ENCODE results near the gene KCNJ10. TPM values are rescaled to one million over a fixed set of nuclear protein-coding genes. Genes with fewer than 3 reads are reported as not detected.
"Not testable (repeated sequence)": the region's sequence is repeated elsewhere in the genome, so short reads cannot be mapped to it uniquely, and the experiment has no call there.

KCNJ10 gene
- polyA plus RNA-seq, 1 donor, result 0.52 TPM

GRCh38 chr1:160058087-160058486 is 11.9 kb downstream of the KCNJ10 start:
- Histone ChIP-seq H3K36me3 (ENCODE audit: control insufficient read depth, insufficient read depth, low read length) (no peaks in the 10 kb centered on the region), H3K27ac (ENCODE audit: low read length) (no peak overlapping the region), H3K4me1 (ENCODE audit: control insufficient read depth, insufficient read depth, low read length) (no peaks in the 10 kb centered on the region), H3K9me3 (ENCODE audit: control insufficient read depth, low read depth, low read length) (no peaks in the 10 kb centered on the region), H3K4me3 (ENCODE audit: low read length) (no peak overlapping the region), H3K27me3 (ENCODE audit: control insufficient read depth, insufficient read depth, low read length) (peaks cover 12% of the 10 kb centered on the region)
- no CpG with 5 or more reads among the region's 2 CpGs for WGBS (ENCODE audit: insufficient coverage, low lambda C conversion rate)
- DNase-seq, result no peak

GRCh38 chr1:160056648-160057169 is 13.3 kb downstream of the KCNJ10 start:
- Histone ChIP-seq H3K4me1 (ENCODE audit: control insufficient read depth, insufficient read depth, low read length) (no peaks in the 10 kb centered on the region), H3K9me3 (ENCODE audit: control insufficient read depth, low read depth, low read length) (no peaks in the 10 kb centered on the region), H3K4me3 (ENCODE audit: low read length) (no peak overlapping the region), H3K27ac (ENCODE audit: low read length) (no peak overlapping the region), H3K36me3 (ENCODE audit: control insufficient read depth, insufficient read depth, low read length) (no peaks in the 10 kb centered on the region), H3K27me3 (ENCODE audit: control insufficient read depth, insufficient read depth, low read length) (peaks cover 19% of the 10 kb centered on the region)
- no peak for DNase-seq
- WGBS (ENCODE audit: insufficient coverage, low lambda C conversion rate), result no CpG with 5 or more reads among the region's 1 CpG

- peaks cover 15% of the 10 kb centered on the region for H3K27me3 ChIP-seq (ENCODE audit: control insufficient read depth, insufficient read depth, low read length)
- no peak overlapping the region for H3K4me3 ChIP-seq (ENCODE audit: low read length)
- no peaks in the 10 kb centered on the region for H3K9me3 ChIP-seq (ENCODE audit: control insufficient read depth, low read depth, low read length)
- no peaks in the 10 kb centered on the region for H3K4me1 ChIP-seq (ENCODE audit: control insufficient read depth, insufficient read depth, low read length)
- no peak for DNase-seq
- H3K36me3 ChIP-seq (ENCODE audit: control insufficient read depth, insufficient read depth, low read length), result no peaks in the 10 kb centered on the region
- WGBS (ENCODE audit: insufficient coverage, low lambda C conversion rate), result no CpG with 5 or more reads among the region's 7 CpGs
- no peak overlapping the region for H3K27ac ChIP-seq (ENCODE audit: low read length)
Observed at GRCh38 chr1:160053548-160054365, 16.2 kb downstream of the KCNJ10 start.

- Histone ChIP-seq H3K27me3 (ENCODE audit: control insufficient read depth, insufficient read depth, low read length) (peaks cover 15% of the 10 kb centered on the region), H3K27ac (ENCODE audit: low read length) (no peak overlapping the region), H3K9me3 (ENCODE audit: control insufficient read depth, low read depth, low read length) (no peaks in the 10 kb centered on the region), H3K4me3 (ENCODE audit: low read length) (no peak overlapping the region), H3K36me3 (ENCODE audit: control insufficient read depth, insufficient read depth, low read length) (no peaks in the 10 kb centered on the region), H3K4me1 (ENCODE audit: control insufficient read depth, insufficient read depth, low read length) (no peaks in the 10 kb centered on the region)
- WGBS (ENCODE audit: insufficient coverage, low lambda C conversion rate), result 20% methylated on average over 1 of the region's 6 CpGs
- DNase-seq, result no peak
Observed at GRCh38 chr1:160052936-160053335, 17.0 kb downstream of the KCNJ10 start.

DNA sequence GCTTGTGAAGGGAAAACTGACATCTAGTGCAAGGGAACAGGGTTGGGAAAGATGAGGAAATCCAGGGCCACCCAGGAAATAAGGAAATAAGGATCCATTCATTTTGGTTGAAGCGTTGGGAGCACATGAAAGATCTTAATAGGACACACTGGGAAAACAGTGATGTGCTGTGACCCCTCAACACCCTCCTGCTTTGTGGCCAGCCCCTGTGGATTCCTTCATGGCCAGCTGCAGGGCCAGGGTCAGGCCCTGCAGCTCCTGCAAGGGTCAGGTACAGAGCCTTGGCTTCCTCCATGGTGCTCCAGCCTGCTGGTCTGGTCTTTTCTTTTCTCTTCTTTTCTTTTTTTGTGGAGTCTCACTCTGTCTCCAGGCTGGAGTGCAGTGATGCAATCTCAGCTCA is 19.3 kb downstream of the KCNJ10 start:
- Histone ChIP-seq H3K9me3 (ENCODE audit: control insufficient read depth, low read depth, low read length) (no peaks in the 10 kb centered on the region), H3K4me3 (ENCODE audit: low read length) (no peak overlapping the region), H3K27me3 (ENCODE audit: control insufficient read depth, insufficient read depth, low read length) (peaks cover 10% of the 10 kb centered on the region), H3K4me1 (ENCODE audit: control insufficient read depth, insufficient read depth, low read length) (peaks cover 20% of the 10 kb centered on the region), H3K36me3 (ENCODE audit: control insufficient read depth, insufficient read depth, low read length) (no peaks in the 10 kb centered on the region), H3K27ac (ENCODE audit: low read length) (no peak overlapping the region)
- WGBS (ENCODE audit: insufficient coverage, low lambda C conversion rate), result no CpG with 5 or more reads among the region's 1 CpG
- no peak for DNase-seq

- not testable (repeated sequence) for H3K27ac ChIP-seq (ENCODE audit: low read length); DNase-seq; H3K9me3 ChIP-seq (ENCODE audit: control insufficient read depth, low read depth, low read length); H3K36me3 ChIP-seq (ENCODE audit: control insufficient read depth, insufficient read depth, low read length); H3K4me3 ChIP-seq (ENCODE audit: low read length); H3K27me3 ChIP-seq (ENCODE audit: control insufficient read depth, insufficient read depth, low read length)
- peaks cover 20% of the 10 kb centered on the region for H3K4me1 ChIP-seq (ENCODE audit: control insufficient read depth, insufficient read depth, low read length)
- WGBS (ENCODE audit: insufficient coverage, low lambda C conversion rate), result 100% methylated on average over 1 of the region's 2 CpGs
Observed at GRCh38 chr1:160050182-160050581, 19.8 kb downstream of the KCNJ10 start.

- Histone ChIP-seq H3K27ac (ENCODE audit: low read length) (no peak overlapping the region), H3K27me3 (ENCODE audit: control insufficient read depth, insufficient read depth, low read length) (peaks cover 8% of the 10 kb centered on the region), H3K4me1 (ENCODE audit: control insufficient read depth, insufficient read depth, low read length) (peaks cover 20% of the 10 kb centered on the region), H3K9me3 (ENCODE audit: control insufficient read depth, low read depth, low read length) (no peaks in the 10 kb centered on the region), H3K4me3 (ENCODE audit: low read length) (no peak overlapping the region), H3K36me3 (ENCODE audit: control insufficient read depth, insufficient read depth, low read length) (no peaks in the 10 kb centered on the region)
- WGBS (ENCODE audit: insufficient coverage, low lambda C conversion rate), result no CpG with 5 or more reads among the region's 3 CpGs
- no peak for DNase-seq
Observed at GRCh38 chr1:160049101-160049500, 20.9 kb downstream of the KCNJ10 start.

DNA sequence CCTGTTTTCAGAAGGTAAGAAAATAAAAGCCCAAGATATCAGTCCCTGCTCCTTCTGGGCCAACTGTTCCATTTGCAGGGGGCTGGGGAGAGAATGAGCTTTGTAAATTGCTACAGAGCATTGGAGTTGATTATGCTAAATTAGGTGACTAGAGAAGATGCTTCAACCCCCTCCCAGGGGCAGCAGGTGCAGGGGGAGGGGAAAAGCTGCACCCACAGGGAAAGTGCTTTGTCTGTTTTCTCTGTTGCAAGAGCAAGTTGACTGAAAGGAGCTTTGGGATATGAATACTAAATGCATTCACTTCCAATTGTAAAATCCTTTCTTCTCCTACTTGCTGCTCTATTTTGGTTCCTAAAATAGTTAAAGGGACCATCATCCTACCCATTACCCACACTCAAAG is 21.6 kb downstream of the KCNJ10 start:
- H3K4me1 ChIP-seq (ENCODE audit: control insufficient read depth, insufficient read depth, low read length), result peaks cover 20% of the 10 kb centered on the region

DNA sequence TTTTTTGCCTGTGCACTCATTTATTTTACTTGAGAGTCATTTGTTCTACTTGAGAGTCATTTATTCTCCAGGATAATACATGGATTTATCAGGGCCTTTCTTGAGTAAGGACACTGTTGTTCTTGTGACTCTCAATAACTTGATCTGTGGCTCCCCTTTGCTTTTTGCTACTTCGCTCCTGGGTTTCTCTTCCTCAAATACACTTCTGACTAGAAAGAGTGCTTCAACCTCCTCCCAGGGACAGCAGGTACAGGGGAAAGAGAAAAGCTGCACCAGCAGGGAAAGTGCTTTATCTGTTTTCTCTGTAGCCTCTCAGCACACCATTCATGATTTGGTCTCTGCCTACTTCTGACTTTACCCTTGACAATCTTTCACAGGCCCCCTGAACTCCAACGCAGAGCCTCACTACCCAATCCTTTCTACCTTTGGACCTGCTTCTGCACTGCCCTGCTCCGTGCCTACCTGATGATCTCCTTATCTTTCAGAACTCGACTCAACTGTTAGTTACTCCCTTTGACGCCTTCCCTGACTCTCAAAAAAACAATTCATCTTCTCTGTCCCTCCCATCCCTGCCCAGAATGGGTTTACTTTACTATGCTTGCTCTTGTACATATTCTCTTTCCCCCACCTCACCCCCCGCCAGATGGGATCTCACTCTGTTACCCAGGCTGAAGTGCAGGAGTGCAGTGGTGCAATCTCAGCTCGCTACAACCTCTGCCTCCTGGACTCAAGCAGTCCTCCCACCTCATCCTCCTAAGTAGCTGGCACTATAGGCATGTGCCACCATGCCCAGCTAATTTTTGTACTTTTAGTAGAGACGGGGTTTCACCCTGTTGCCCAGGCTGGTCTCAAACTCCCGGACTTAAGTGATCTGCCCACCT is 22.6 kb downstream of the KCNJ10 start:
- Histone ChIP-seq H3K9me3 (ENCODE audit: control insufficient read depth, low read depth, low read length) (no peaks in the 10 kb centered on the region), H3K27ac (ENCODE audit: low read length) (no peak overlapping the region), H3K4me1 (ENCODE audit: control insufficient read depth, insufficient read depth, low read length) (peaks cover 20% of the 10 kb centered on the region), H3K4me3 (ENCODE audit: low read length) (no peak overlapping the region), H3K36me3 (ENCODE audit: control insufficient read depth, insufficient read depth, low read length) (no peaks in the 10 kb centered on the region), H3K27me3 (ENCODE audit: control insufficient read depth, insufficient read depth, low read length) (peaks cover 2% of the 10 kb centered on the region)
- WGBS (ENCODE audit: insufficient coverage, low lambda C conversion rate), result 8% methylated on average over 2 of the region's 9 CpGs
- DNase-seq, result peak in 1 of 2 donors; percentile 48

More for the DNA sequence above, 21.6 kb downstream of the KCNJ10 start:
- Histone ChIP-seq H3K27ac (ENCODE audit: low read length) (no peak overlapping the region), H3K4me3 (ENCODE audit: low read length) (no peak overlapping the region), H3K27me3 (ENCODE audit: control insufficient read depth, insufficient read depth, low read length) (peaks cover 7% of the 10 kb centered on the region), H3K9me3 (ENCODE audit: control insufficient read depth, low read depth, low read length) (no peaks in the 10 kb centered on the region), H3K36me3 (ENCODE audit: control insufficient read depth, insufficient read depth, low read length) (no peaks in the 10 kb centered on the region)
- DNase-seq, result no peak

DNA sequence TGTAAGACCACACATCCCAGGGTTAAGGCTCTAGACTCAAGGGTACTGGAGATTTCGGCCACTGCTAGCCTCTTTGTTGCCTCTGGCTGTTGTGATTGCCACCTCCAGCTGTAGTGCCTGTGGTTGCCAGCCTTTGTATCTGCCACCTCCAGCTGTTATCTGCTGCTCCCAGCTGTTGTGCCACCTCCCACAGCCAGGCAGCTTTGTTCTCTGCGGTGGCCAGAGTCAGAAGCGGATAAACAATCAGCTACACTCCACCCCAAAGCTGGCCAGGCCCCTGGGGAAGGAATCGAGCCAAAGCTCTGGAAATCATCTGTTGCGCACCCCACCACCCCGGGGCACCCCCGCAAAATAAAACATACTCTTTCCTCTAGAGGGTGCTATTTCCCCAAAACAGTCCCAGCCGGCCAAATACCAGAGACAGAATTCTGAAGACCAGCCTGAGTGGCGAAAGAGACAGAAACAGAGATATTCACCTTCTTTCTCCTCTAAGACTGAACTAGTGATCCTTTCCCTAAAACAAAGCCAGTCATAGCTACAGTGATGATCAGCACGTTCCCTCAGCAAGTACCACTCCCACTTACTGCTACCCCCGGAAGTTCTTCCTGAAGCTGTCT is 23.4 kb downstream of the KCNJ10 start:
- Histone ChIP-seq H3K27ac (ENCODE audit: low read length) (no peak overlapping the region), H3K4me3 (ENCODE audit: low read length) (no peak overlapping the region), H3K4me1 (ENCODE audit: control insufficient read depth, insufficient read depth, low read length) (peaks cover 20% of the 10 kb centered on the region), H3K27me3 (ENCODE audit: control insufficient read depth, insufficient read depth, low read length) (no peaks in the 10 kb centered on the region), H3K36me3 (ENCODE audit: control insufficient read depth, insufficient read depth, low read length) (no peaks in the 10 kb centered on the region), H3K9me3 (ENCODE audit: control insufficient read depth, low read depth, low read length) (no peaks in the 10 kb centered on the region)
- DNase-seq, result peak in 1 of 2 donors; percentile 42
- 20% methylated on average over 1 of the region's 11 CpGs for WGBS (ENCODE audit: insufficient coverage, low lambda C conversion rate)
